ENCODE results near the gene RELL1. TPM values are rescaled to one million over a fixed set of nuclear protein-coding genes. Genes with fewer than 3 reads are reported as not detected.

The RELL1 gene
- total RNA-seq, 2 experiments from 2014 or later: 13.8 to 15.3 TPM

DNA sequence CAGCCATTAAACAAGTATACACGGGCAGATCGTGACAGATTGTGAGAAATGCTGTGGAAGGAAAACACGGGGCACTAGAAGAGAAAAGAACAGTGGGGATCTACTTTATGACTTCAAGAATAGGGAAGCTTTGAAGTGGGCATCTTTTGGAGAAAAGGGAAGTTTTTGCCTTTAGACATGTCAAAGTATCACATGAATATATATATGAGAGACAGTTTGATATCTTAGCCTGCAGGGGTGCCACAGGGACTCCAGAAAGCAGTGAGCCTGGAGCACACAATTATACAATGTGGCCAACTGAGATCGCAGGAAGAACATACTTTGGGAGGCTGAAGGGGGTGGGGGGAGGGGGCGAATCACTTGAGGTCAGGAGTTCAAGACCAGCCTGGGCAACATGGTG lies 35.7 kb downstream of the RELL1 start:
- Mint-ChIP-seq H3K4me3 (no peak overlapping the region), H3K27me3 (no peaks in the 10 kb centered on the region), H3K27ac (no peak overlapping the region), H3K4me1 (ENCODE audit: low read depth) (peaks cover 27% of the 10 kb centered on the region), H3K36me3 (ENCODE audit: low read depth) (peaks cover 26% of the 10 kb centered on the region), H3K9me3 (peaks cover 3% of the 10 kb centered on the region)
- ChIA-PET CTCF (no interaction called here), POLR2A (no interaction called here)
- intact Hi-C loops (cut with micrococcal nuclease): loop anchor here (5.0 kb wide), 1 partner anchor 1363 kb away; no protein-coding TSS in a partner anchor
- DNase-seq: no peak
- no peak for ATAC-seq
- TF ChIP-seq, protein P1, sequence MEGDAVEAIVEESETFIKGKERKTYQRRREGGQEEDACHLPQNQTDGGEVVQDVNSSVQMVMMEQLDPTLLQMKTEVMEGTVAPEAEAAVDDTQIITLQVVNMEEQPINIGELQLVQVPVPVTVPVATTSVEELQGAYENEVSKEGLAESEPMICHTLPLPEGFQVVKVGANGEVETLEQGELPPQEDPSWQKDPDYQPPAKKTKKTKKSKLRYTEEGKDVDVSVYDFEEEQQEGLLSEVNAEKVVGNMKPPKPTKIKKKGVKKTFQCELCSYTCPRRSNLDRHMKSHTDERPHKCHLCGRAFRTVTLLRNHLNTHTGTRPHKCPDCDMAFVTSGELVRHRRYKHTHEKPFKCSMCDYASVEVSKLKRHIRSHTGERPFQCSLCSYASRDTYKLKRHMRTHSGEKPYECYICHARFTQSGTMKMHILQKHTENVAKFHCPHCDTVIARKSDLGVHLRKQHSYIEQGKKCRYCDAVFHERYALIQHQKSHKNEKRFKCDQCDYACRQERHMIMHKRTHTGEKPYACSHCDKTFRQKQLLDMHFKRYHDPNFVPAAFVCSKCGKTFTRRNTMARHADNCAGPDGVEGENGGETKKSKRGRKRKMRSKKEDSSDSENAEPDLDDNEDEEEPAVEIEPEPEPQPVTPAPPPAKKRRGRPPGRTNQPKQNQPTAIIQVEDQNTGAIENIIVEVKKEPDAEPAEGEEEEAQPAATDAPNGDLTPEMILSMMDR (IDR thresholded peaks at IDR 0.05): no peak

DNA sequence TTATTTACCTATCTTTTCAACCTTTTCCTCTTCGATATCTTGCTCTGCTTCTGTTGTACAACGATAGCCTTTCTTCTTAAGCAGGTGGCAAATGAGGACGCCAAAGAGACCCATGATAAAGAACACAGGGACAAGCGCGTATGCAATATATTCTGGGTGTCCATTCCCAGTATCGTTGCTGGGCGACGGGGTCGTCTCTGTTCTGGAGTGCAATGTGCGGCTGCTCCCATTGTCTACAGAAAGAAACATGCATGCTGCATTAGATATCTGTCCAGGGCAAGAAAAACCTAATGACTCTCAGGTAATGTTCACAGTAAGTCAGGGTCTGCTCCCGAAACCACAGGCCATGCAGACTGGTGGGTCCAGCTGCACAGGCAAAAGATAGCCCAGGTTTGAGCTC lies 36.9 kb downstream of the RELL1 start:
- Mint-ChIP-seq H3K27ac (no peak overlapping the region), H3K4me1 (ENCODE audit: low read depth) (peaks cover 27% of the 10 kb centered on the region), H3K4me3 (no peak overlapping the region), H3K36me3 (ENCODE audit: low read depth) (peaks cover 28% of the 10 kb centered on the region), H3K27me3 (no peaks in the 10 kb centered on the region), H3K9me3 (peaks cover 2% of the 10 kb centered on the region)
- DNase-seq: no peak
- POLR2A ChIA-PET: no interaction called here
- no peak for ATAC-seq
- CTCF ChIA-PET: no interaction called here
- intact Hi-C loops (cut with micrococcal nuclease): no loop called here
- TF ChIP-seq, protein P1 (IDR thresholded peaks at IDR 0.05): no peak

DNA sequence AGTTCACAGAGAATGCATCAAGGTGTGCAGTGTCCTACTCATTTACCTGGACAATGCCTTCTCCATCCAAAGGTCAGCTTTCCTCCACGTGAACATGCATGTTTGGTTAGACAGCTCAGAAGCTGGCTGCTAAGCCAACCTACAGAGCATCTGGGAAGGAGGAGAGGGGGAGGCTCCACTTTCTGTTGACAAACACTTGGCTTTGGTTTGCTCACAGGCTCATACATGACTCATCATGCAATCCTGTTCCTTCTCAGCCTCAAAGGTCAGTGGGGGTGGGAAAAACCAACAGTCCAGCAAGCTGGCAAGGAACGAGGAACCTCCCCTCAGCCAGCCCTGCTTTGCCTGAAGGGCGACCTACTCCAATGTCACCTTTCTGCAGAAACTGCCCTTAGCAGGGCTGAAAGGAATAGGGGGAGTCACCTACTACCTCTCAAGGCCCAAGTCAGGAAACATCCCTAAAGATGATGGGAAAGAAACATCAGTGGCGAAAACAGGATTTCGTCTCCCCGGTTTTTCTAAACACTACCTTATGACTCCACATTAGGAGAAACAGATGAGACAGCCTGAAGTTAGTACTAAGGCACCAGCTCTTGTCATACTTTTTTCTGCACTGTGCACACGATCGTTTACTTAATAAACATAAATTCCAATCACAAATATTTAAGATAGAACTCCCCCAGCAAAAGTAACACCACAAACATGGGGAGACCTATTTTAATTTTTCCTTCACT lies 37.9 kb downstream of the RELL1 start:
- H3K9me3 Mint-ChIP-seq: no peaks in the 10 kb centered on the region
- H3K27ac Mint-ChIP-seq: no peak overlapping the region
- peaks cover 24% of the 10 kb centered on the region for H3K36me3 Mint-ChIP-seq (ENCODE audit: low read depth)
- TF ChIP-seq, protein P1 (IDR thresholded peaks at IDR 0.05): no peak
- ATAC-seq (no peak), DNase-seq (no peak)
- ChIA-PET CTCF (interaction anchor here (1.6 kb wide), 1 partner anchor 9 kb away, joined by 3 read pairs; no protein-coding TSS in a partner anchor), POLR2A (no interaction called here)
- H3K4me3 Mint-ChIP-seq: no peak overlapping the region
- H3K4me1 Mint-ChIP-seq (ENCODE audit: low read depth): peaks cover 21% of the 10 kb centered on the region
- intact Hi-C loops (cut with micrococcal nuclease): no loop called here
- no peaks in the 10 kb centered on the region for H3K27me3 Mint-ChIP-seq

DNA sequence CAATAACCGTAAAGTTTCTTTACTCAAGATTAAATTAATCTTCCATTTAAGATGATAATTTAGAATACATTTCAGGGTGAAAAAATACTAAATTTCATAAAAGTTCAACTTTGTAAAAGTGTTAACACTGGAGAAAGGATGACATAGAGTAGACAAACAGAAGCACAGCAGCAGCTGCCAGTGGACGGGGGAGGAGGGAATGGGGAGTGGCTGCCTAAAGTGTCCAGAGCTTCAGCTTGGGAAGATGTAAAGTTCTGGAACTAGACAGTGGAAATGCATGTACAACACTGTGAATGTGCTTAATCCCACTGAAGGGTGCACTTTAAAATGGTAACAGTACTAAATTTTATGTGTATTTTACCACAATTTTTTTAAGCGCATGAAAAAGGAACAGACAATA lies 39.9 kb downstream of the RELL1 start:
- ChIA-PET POLR2A (no interaction called here), CTCF (no interaction called here)
- H3K27ac Mint-ChIP-seq: no peak overlapping the region
- TF ChIP-seq, protein P1 (IDR thresholded peaks at IDR 0.05): no peak
- H3K36me3 Mint-ChIP-seq (ENCODE audit: low read depth): peaks cover 21% of the 10 kb centered on the region
- no peak overlapping the region for H3K4me3 Mint-ChIP-seq
- peaks cover 11% of the 10 kb centered on the region for H3K4me1 Mint-ChIP-seq (ENCODE audit: low read depth)
- ATAC-seq (no peak), DNase-seq (no peak)
- intact Hi-C loops (cut with micrococcal nuclease): no loop called here
- H3K27me3 Mint-ChIP-seq: no peaks in the 10 kb centered on the region
- H3K9me3 Mint-ChIP-seq: no peaks in the 10 kb centered on the region

DNA sequence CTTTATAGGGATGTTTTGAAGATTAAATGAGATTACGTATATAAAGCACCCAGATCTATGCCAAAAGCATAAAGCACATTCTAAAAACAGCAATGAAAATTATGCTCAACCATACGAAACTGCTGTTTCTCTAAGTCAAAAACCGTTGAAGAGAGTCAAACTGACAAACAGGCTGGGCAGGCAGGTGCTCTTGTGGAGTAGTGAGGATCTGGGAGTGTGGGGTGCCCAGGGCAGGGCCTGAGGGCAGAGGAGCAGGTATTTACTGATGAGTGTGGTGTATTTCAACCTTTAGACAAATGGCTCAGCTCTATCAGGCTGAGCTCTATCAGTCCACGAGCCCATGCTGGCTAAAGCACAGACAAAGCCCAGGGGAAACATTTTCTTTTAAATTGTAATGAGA lies 40.4 kb downstream of the RELL1 start:
- no peak for DNase-seq
- POLR2A ChIA-PET: no interaction called here
- CTCF ChIA-PET: no interaction called here
- Mint-ChIP-seq H3K4me3 (no peak overlapping the region), H3K27ac (no peak overlapping the region), H3K9me3 (no peaks in the 10 kb centered on the region), H3K36me3 (ENCODE audit: low read depth) (peaks cover 21% of the 10 kb centered on the region), H3K4me1 (ENCODE audit: low read depth) (peaks cover 11% of the 10 kb centered on the region), H3K27me3 (no peaks in the 10 kb centered on the region)
- TF ChIP-seq, protein P1 (IDR thresholded peaks at IDR 0.05): no peak
- intact Hi-C loops (cut with micrococcal nuclease): no loop called here
- ATAC-seq: no peak
